Esophagus muscularis mucosa (tissue), 3 donors: ENCODE data around the gene SLC22A12.

Source experiments
- POLR2AphosphoS5 ChIP-seq, 2 donors: sonication (generic); formaldehyde crosslinking; IDR thresholded peaks; one replicate each; pipeline ENCODE4 v1.6.1; 2017; ENCODE audit warnings: antibody characterized with exemption in 2 of 2
- TF ChIP-seq, protein P1 (sequence below), 3 experiments: fragments of 200-600 bp in 2 of 3; fragments of 450-650 bp in 1 of 3; sonication (generic) in 2 of 3; IDR thresholded peaks; one replicate each; pipeline ENCODE4 v1.5.1; 2017 to 2019; ENCODE audit warnings: antibody characterized with exemption in 3 of 3, mild to moderate bottlenecking in 2 of 3, moderate library complexity in 1 of 3

DNA sequence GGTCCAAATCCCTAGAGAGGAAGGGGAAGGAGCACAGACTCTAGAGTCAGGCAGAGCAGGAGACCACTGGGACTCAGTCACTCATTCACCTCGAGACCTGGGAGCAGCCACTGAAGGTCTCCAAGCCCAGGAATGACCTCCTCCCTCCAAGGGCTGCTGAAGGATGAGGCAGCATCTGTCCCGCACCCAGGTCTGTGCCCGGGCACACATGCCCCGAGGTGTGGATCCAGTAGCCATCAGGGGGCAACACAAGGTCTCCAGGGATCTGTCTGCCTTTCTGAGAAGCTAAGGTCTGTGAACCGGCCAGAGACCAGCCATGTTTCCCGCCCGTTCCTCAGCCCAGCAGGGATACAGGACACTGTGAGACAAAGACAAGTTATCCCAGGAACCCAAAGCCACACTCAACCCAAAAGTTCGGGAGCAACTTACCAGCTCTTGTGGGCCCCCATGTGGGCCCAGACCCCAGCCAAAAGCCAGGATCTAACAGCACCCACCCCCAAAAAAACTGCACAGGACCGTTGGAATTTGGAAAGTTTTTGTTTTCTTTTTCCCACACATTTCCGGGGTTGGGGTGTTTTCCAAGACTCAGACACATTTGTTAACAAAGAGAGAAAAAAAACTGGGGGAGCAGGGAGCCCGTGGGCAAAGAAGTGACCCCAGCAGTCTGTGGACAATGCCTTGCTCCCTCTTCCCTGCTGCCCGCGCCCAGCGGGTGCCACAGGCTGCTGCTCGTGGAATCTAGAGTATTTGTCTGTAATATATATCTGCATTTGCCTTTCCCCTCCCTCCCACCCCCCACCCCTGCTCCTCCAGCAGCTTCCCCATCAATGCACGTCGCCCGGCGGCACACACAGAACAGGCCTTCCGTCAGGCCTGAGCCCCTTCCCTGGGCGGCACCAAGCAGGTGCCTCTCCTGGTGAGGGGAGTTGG is 14.9 kb downstream of the SLC22A12 start:
- TF ChIP-seq, protein P1, sequence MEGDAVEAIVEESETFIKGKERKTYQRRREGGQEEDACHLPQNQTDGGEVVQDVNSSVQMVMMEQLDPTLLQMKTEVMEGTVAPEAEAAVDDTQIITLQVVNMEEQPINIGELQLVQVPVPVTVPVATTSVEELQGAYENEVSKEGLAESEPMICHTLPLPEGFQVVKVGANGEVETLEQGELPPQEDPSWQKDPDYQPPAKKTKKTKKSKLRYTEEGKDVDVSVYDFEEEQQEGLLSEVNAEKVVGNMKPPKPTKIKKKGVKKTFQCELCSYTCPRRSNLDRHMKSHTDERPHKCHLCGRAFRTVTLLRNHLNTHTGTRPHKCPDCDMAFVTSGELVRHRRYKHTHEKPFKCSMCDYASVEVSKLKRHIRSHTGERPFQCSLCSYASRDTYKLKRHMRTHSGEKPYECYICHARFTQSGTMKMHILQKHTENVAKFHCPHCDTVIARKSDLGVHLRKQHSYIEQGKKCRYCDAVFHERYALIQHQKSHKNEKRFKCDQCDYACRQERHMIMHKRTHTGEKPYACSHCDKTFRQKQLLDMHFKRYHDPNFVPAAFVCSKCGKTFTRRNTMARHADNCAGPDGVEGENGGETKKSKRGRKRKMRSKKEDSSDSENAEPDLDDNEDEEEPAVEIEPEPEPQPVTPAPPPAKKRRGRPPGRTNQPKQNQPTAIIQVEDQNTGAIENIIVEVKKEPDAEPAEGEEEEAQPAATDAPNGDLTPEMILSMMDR (IDR thresholded peaks at IDR 0.05) = no peak
- no peak for TF ChIP-seq POLR2AphosphoS5 (IDR thresholded peaks at IDR 0.05)
